Body of pancreas (tissue), 4 donors: ENCODE measurements around the gene RSL1D1. TPM values are rescaled to one million over a fixed set of nuclear protein-coding genes. Genes with fewer than 3 reads are reported as not detected.

Source experiments
- ATAC-seq: fragments of 150-250 bp; one replicate; pipeline ENCODE4 v1.9.1; 2016
- DNase-seq, 4 donors: peaks; one replicate each; pipeline ENCODE4 v3.0.0-alpha.2; 2019
- H3K27ac ChIP-seq, 4 donors: fragments of 200-600 bp; sonication (generic); 1 replicate in 3 of 4; 2 replicates in 1 of 4; pipeline versions ENCODE4 v1.5.1 to v1.6.1; 2016 to 2019; ENCODE audit warnings: mild to moderate bottlenecking in 1 of 4, mixed read lengths in 1 of 4, moderate library complexity in 1 of 4
- H3K27me3 ChIP-seq, 2 donors: fragments of 200-600 bp; sonication (generic); one replicate each; pipeline ENCODE4 v1.6.0; 2016; ENCODE audit warnings: mild to moderate bottlenecking in 1 of 2
- H3K36me3 ChIP-seq, 2 donors: fragments of 200-600 bp; sonication (generic); replicated peaks in 1 of 2; 2 replicates each; pipeline ENCODE4 v1.5.1; 2016; ENCODE audit warnings: low read depth in 2 of 2; ENCODE audit not compliant: insufficient read depth in 1 of 2
- H3K4me1 ChIP-seq: fragments of 200-600 bp; sonication (generic); one replicate; pipeline ENCODE4 v1.6.0; 2016
- H3K4me3 ChIP-seq, 2 donors: fragments of 200-600 bp; sonication (generic); 1 replicate in 1 of 2; 2 replicates in 1 of 2; pipeline ENCODE4 v1.5.1; 2016 to 2019
- H3K9me3 ChIP-seq, 3 donors: fragments of 200-600 bp; sonication (generic); 1 replicate in 2 of 3; 2 replicates in 1 of 3; pipeline ENCODE4 v1.5.1; 2016
- POLR2A ChIP-seq, 3 donors: fragments of 450-650 bp; IDR thresholded peaks; one replicate each; pipeline ENCODE4 v1.6.1; 2016; ENCODE audit warnings: antibody characterized with exemption in 3 of 3, mild to moderate bottlenecking in 2 of 3
- WGBS, 2 donors: methylation state at CpG; one replicate each; pipeline ENCODE4 v1.1.5; 2017; 5-methylcytosine and 5-hydroxymethylcytosine counted together
- intact Hi-C: fragments of 100-400 bp; cut with DNase I; formaldehyde crosslinking; loops from one replicate; pipeline ENCODE4 v1.15.1; 2023
- total RNA-seq, 2 donors: library from RNA; depleted of rRNA; stranded (reverse); fragments of >200 nt; gene quantifications; one replicate each; pipeline ENCODE4 v1.1.0, GENCODE V29; 2016
- TF ChIP-seq, protein P1 (sequence below), 7 experiments: fragments of 450-650 bp in 4 of 7; fragments of 200-600 bp in 3 of 7; sonication (generic) in 3 of 7; IDR thresholded peaks; one replicate each; pipeline ENCODE4 v1.5.1; 2016 to 2019; ENCODE audit warnings: antibody characterized with exemption in 7 of 7

Gene RSL1D1
- total RNA-seq, 2 donors from 2014 or later, result 199 to 246 TPM

DNA sequence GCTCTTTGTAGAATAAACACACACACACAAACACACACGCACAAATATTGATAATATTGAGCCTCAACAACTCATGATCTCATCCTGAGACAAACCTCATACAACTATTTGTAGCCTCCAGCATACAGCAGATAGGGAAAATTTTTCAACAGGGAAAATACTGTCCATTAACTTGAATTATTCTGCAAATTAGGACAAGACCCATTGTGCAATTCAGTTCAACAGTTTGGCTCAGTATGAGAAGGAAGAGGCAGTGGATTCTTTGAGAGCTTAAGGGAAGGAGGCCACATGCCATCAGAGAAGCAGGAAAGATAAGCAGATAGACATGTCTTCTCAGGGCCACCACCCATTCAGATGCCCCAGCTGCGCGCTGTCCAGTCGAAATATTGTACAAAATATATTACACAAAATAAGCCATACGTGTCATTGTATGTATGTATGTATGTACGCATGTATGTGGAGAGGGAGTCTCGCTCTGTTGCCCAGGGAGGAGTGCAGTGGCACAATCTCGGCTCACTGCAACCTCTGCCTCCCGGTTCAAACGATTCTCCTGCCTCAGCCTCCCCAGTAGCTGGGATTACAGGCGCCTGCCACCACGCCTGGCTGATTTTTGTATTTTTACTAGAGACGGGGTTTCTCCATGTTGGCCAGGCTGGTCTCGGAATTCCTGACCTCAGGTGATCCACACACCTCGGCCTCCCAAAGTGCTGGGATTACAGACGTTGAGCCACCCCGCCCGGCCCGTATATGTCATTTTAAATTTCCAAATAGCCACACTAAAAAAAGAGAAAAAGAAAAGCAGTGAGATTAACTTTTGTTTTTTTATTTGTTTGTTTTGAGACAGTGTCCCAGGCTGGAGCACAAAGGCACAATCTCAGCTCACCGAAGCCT lies 56.1 kb downstream of the RSL1D1 start:
- intact Hi-C loops, result no loop called here
- H3K27ac ChIP-seq, result peak overlapping the region in 3 of 4 donors; percentile 94 to 99 (median 98)
- no peak overlapping the region for H3K4me3 ChIP-seq
- DNase-seq (no peak), ATAC-seq (no peak)
- TF ChIP-seq, protein P1, sequence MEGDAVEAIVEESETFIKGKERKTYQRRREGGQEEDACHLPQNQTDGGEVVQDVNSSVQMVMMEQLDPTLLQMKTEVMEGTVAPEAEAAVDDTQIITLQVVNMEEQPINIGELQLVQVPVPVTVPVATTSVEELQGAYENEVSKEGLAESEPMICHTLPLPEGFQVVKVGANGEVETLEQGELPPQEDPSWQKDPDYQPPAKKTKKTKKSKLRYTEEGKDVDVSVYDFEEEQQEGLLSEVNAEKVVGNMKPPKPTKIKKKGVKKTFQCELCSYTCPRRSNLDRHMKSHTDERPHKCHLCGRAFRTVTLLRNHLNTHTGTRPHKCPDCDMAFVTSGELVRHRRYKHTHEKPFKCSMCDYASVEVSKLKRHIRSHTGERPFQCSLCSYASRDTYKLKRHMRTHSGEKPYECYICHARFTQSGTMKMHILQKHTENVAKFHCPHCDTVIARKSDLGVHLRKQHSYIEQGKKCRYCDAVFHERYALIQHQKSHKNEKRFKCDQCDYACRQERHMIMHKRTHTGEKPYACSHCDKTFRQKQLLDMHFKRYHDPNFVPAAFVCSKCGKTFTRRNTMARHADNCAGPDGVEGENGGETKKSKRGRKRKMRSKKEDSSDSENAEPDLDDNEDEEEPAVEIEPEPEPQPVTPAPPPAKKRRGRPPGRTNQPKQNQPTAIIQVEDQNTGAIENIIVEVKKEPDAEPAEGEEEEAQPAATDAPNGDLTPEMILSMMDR (IDR thresholded peaks at IDR 0.05), result no peak
- no peak for TF ChIP-seq POLR2A (IDR thresholded peaks at IDR 0.05)
- H3K9me3 ChIP-seq, result no peaks in the 10 kb centered on the region
- no peaks in the 10 kb centered on the region for H3K36me3 ChIP-seq
- H3K27me3 ChIP-seq, result no peaks in the 10 kb centered on the region
- WGBS, 2 donors, result 71 to 75% methylated on average over 20 of the region's 20 CpGs
- peaks cover 67% of the 10 kb centered on the region for H3K4me1 ChIP-seq

DNA sequence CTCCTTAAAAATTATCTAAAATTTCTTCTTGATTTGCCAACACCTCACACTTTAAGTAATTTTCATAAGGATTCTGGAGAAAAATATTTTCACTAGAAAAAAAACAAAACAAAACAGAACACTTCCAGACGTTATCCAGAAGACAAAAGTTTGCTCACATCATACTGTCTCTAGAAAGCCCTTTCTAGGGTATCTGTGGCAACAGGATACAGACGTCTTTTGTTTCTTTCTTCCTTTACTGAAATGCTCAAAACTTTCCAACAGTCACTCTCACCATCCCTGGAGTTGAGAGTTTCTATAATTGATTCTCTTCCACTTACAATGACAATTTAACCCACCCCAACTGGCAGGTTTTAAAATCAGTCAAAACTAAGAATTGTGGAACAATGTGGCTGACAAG lies 56.9 kb downstream of the RSL1D1 start:
- Histone ChIP-seq H3K4me1 (peaks cover 61% of the 10 kb centered on the region), H3K36me3 (no peaks in the 10 kb centered on the region), H3K4me3 (no peak overlapping the region), H3K27ac (peak overlapping the region in 2 of 4 donors; percentile 21 to 99), H3K9me3 (no peaks in the 10 kb centered on the region), H3K27me3 (no peaks in the 10 kb centered on the region)
- DNase-seq, result no peak
- no peak for TF ChIP-seq POLR2A (IDR thresholded peaks at IDR 0.05)
- TF ChIP-seq, protein P1 (IDR thresholded peaks at IDR 0.05), result no peak
- intact Hi-C loops, result no loop called here
- 16 to 27% methylated on average over 2 of the region's 2 CpGs for WGBS, 2 donors
- ATAC-seq, result no peak

DNA sequence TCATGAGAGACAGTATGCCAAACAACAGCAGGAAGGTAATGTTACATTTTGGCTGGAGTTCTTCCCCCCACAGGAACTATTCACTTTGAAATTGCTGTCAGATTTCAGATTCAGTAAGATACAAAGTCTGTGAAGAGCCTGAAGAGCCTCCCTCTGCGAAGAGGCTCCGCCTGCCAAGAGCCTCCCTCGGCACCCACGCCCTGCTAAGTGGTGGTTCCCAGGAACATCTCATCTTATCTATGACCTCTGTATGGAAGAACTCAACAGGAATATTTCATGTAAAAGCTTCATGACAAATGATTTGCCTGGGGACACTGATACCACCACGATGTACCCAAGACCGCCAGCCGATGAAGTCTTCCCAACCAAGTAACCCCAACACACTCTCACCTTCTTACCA lies 57.5 kb downstream of the RSL1D1 start:
- WGBS, 2 donors, result 53 to 69% methylated on average over 7 of the region's 7 CpGs
- Histone ChIP-seq H3K4me3 (no peak overlapping the region), H3K9me3 (no peaks in the 10 kb centered on the region), H3K4me1 (peaks cover 55% of the 10 kb centered on the region), H3K27ac (peak overlapping the region in 2 of 4 donors; percentile 78 to 99), H3K36me3 (no peaks in the 10 kb centered on the region), H3K27me3 (no peaks in the 10 kb centered on the region)
- intact Hi-C loops, result no loop called here
- ATAC-seq (no peak), DNase-seq (no peak)
- TF ChIP-seq, protein P1 (IDR thresholded peaks at IDR 0.05), result no peak

DNA sequence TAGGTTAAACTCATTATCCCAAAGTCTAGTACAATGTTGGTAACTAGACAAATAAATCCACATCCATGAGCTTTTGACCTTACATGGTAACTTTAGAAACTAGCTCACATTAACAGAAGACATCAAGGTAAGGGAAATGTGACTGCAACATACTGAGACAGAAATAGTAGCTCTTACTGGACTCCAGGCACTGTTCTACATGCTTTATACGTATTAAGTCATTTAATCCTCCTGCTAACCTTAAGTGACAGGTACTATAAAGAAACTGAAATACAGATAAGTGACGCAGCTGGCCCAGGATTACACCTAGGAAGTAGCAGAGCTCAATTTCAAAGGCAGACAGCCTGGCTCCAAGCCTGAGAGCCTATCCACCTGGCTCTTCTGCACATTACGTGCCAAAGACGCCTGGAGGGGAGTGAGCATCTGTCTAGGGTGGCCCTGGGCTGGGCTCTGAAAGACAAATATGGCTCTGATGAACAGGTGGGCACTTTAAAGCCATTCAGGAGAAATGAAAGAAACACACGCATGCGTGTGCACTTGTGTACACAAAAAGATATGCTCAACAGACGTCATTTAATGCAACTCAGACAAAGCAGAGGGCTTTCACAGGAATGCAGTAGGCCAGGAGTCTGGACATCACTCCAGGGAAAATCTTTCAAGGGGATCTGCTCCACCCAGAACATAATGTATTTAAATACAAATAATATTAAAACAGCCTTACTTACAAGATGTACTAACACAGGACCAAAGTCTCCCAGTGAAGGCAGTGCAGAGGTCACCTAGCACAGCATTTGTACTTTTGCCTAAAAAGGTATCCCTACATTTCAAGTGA lies 58.7 kb downstream of the RSL1D1 start:
- WGBS, 2 donors, result 11 to 22% methylated on average over 7 of the region's 7 CpGs
- Histone ChIP-seq H3K9me3 (no peaks in the 10 kb centered on the region), H3K4me3 (no peak overlapping the region), H3K27ac (peak overlapping the region; percentile 40 to 99 (median 71)), H3K36me3 (no peaks in the 10 kb centered on the region), H3K27me3 (no peaks in the 10 kb centered on the region), H3K4me1 (peaks cover 47% of the 10 kb centered on the region)
- intact Hi-C loops, result no loop called here
- no peak for TF ChIP-seq POLR2A (IDR thresholded peaks at IDR 0.05)
- TF ChIP-seq, protein P1 (IDR thresholded peaks at IDR 0.05), result no peak
- peak; percentile 15 for ATAC-seq
- DNase-seq, result peak; percentile 67 to 88 (median 80)
